Measurements from ENCODE around the gene SIM2.

Gene SIM2

GRCh38 chr21:36700971-36701755 lies 2.2 kb downstream of the SIM2 start:
- no peak for DNase-seq (ENCODE audit: low spot score)

DNA sequence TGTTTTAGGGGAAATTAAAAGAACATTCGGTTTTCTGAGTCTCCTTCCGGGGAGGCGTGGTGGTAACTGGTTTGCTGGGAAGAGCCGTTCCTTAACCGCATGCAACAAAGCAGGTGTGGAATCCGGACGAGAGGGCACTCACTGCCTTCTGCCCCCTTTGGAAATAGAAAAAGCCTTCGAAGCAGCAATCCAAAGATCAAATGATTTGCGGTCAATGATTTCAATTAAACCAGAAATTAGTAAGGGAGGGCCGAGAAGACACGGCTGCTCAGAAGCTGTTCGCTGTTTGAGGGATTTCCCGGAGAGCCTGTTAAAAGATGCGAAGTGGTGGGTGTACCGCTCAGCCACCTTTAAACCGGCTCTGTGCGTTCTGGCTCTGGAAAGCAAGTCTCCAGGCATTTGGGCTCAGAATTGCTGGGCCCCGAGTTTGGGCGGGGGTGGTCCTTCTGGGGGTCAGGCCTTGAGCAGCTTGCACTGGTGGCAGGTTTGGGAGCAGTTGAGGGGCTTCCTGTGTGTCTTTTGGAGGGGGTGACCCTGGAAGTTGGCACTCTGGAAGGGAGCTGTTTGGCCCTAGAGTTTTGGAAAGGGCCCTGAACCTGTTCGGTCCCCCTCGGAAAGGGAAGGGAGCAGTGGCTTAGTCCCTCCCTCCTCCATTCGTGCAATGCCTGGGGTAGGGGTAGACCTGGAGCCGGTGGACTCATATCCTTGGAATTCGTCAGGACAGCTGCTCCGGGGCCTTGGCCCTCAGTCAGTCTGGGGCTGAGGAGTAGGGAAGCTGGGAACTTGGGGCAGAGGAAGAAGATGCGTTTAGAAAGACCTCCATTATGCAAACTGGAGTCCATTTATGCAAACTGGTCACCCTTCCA lies 3.1 kb downstream of the SIM2 start:
- no peak for DNase-seq (ENCODE audit: low spot score)

- DNase-seq (ENCODE audit: low spot score) = no peak
These were observed 3.7 kb downstream of the SIM2 start for GRCh38 chr21:36702622-36702968.

GRCh38 chr21:36703123-36703522 lies 4.2 kb downstream of the SIM2 start:
- DNase-seq (ENCODE audit: low spot score) = no peak

- DNase-seq (ENCODE audit: low spot score) = no peak
These were observed 4.8 kb downstream of the SIM2 start for GRCh38 chr21:36703626-36704280.

DNA sequence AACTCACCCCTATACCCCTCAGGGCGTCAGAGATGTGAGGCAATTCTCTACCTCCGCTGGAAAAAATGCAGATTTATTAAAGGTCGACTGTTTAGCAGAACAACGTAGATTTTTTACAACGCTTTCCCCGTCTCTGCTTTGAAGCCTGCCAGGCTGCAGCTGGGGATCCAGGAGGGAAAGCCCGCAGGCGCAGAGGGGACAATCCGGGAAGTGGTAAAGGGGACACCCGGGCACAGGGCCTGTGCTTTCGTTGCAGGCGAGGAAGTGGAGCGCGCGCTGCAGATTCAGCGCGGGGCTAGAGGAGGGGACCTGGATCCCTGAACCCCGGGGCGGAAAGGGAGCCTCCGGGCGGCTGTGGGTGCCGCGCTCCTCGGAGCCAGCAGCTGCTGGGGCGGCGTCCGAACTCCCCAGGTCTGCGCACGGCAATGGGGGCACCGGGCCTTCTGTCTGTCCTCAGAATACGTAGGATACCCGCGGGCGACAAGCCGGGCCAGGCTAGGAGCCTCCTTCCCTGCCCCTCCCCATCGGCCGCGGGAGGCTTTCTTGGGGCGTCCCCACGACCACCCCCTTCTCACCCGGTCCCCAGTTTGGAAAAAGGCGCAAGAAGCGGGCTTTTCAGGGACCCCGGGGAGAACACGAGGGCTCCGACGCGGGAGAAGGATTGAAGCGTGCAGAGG lies 5.5 kb downstream of the SIM2 start:
- no peak for DNase-seq (ENCODE audit: low spot score)

- DNase-seq (ENCODE audit: low spot score) = no peak
These were observed 6.2 kb downstream of the SIM2 start for GRCh38 chr21:36704958-36705678.

DNA sequence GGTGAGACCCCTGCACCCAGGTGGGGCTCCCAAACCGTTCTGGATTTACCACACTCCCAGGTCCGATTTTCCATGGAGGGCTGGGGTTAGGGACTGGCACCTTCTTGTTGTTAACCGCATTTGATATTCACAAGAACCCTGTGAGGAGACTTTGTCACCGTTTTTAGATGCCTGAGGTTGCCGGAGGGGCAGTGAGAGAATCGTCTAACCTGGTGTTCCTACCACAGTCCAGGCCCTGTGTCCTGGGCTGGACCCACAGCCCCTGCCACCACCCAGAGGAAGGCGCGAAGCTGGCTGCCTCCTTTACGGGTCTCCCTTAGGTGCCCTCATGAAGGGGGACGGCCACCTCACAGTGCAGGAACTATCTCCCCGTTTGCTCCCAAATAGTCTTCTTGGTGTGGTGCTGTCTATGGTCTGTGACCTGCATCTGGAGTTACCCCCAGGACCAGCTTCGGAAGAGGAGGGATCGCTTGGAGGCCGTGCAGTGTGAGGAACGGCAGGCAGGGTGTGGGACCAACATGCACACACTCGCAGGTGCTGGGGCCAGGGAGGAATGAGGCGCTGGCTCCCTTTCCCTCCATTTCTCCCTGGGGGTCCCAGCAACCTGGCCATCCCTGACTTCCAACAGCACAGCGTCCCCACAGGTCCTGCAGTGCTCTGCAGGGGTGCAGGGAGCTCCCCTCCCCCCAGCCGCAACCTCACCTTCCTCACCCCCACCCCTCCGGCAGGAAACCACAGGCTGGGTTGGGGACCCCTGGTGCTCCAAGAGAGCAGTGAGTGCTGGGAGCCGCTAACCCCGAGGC lies 7.0 kb downstream of the SIM2 start:
- no peak for DNase-seq (ENCODE audit: low spot score)

DNA sequence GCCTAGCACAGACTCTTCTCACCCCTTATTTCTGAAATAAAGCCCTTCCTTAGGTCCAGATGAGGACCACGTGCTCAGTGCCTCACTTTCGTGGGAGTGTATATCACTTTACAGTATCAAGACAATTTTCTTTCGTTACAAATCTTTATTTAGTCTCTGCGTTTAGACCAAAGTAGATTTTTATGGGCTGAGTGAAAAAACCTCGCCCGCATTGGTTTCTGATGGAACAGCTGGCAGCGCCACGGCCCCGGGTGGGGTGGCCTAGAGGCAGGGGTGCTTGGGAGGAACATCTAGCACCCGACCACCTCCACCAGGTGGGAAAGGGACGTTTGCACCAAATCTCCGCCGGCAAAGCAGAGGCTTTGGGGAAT lies 7.6 kb downstream of the SIM2 start:
- no peak for DNase-seq (ENCODE audit: low spot score)

- DNase-seq (ENCODE audit: low spot score) = no peak
These were observed 8.2 kb downstream of the SIM2 start for GRCh38 chr21:36706951-36707762.

GRCh38 chr21:36707763-36708285 lies 8.9 kb downstream of the SIM2 start:
- DNase-seq (ENCODE audit: low spot score) = no peak

DNA sequence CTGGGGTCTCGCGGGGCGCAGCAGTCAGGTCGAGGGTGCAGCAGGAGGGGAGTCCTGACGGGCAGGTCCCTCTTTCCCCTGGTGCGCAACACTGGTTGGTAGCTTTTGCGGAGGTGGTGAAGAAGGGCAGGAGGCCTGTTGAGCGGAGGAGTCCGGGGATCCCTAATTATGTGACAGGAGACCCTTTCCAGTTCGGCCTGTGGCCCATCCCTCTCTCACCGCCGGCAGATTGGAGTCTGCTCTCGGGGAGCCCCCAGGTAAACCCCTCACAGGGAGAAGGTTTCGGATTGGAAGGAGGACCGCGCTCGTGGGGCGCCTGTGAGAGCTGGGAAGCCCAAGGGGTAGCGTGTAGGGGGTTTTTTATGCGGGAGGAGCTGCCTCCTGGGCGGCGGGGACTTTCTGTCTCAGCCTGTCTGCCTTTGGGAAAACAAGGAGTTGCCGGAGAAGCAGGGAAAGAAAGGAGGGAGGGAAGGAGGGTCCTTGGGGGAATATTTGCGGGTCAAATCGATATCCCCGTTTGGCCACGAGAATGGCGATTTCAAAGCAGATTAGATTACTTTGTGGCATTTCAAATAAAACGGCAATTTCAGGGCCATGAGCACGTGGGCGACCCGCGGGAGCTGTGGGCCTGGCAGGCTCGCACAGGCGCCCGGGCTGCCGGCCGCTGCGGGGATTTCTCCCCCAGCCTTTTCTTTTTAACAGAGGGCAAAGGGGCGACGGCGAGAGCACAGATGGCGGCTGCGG lies 9.5 kb downstream of the SIM2 start:
- no peak for DNase-seq (ENCODE audit: low spot score)

DNA sequence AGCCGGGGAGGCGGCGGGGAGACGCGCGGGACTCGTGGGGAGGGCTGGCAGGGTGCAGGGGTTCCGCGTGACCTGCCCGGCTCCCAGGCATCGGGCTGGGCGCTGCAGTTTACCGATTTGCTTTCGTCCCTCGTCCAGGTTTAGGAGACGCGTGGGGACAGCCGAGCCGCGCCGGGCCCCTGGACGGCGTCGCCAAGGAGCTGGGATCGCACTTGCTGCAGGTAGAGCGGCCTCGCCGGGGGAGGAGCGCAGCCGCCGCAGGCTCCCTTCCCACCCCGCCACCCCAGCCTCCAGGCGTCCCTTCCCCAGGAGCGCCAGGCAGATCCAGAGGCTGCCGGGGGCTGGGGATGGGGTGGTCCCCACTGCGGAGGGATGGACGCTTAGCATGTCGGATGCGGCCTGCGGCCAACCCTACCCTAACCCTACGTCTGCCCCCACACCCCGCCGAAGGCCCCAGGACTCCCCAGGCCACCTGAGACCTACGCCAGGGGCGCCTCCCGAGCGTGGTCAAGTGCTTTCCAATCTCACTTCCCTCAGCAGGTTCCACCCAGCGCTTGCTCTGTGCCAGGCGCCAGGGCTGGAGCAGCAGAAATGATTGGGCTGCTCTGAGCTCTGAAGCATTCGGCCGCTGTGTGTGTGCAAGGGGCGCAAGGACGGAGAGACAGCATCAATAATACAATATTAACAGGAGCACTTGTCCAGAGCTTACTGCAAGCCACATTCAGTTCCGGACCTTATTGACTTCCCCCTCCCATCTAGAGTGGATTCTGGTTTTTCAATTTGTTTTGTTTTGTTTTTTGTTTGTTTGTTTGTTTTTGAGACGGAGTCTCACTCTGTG lies 10.3 kb downstream of the SIM2 start:
- DNase-seq (ENCODE audit: low spot score) = no peak

DNA sequence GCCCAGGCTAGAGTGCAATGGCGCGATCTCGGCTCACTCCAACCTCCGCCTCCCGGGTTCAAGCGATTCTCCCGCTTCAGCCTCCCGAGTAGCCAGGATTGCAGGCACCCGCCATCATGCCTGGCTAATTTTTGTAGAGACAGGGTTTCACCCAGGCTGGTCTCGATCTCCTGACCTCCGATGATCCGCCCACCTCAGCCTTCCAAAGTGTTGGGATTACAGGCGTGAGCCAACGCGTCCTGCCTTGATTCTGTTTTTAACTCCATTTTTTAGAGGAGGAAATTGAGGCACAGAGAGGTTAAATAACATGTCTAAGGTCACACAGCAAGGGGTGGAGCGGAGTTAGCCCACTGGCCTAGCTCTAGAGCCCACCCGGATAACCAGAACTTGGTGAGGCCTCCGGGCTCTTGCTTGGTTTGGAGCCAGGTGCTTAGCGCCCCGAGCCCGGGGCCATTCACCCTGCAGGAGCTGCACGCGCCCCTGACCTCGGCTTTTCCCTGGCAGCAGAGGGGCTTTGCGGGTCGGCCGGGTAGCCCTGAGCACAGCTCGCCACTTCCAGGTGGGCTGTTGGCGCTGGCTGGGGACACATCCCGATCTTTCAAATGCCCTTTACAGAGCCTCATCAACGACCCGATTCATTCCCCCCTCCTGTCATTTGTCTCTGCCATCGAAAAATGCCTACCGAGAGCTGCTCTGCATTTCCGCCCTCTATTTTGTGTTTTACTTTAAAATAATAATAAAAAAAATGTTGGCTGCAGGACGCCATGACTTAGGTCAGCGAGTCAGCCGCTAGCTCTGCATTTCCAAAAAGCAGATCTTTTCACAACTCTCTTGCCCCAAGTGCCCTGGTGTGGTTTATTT lies 11.2 kb downstream of the SIM2 start:
- no peak for DNase-seq (ENCODE audit: low spot score)

DNA sequence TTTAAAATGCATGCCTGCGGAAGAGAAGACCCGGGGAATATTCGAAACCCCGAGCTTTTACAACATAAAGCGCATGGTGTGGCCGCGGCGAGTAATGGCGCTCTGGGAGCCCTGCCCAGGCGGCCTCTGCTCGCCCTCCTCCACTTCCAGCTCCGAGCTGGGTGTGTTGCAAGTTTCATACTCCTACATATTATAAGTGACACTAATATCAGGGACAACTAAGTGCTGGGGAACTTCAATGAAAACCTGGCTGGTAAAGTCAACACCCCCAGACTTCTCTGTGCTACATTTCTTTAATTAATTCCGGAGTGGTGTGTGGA lies 11.8 kb downstream of the SIM2 start:
- no peak for DNase-seq (ENCODE audit: low spot score)

- DNase-seq (ENCODE audit: low spot score) = no peak
These were observed 14.8 kb downstream of the SIM2 start for GRCh38 chr21:36713746-36714145.

GRCh38 chr21:36716387-36716786 lies 17.5 kb downstream of the SIM2 start:
- DNase-seq (ENCODE audit: low spot score) = no peak
